Measurements from ENCODE around the gene KLHL29.

DNA sequence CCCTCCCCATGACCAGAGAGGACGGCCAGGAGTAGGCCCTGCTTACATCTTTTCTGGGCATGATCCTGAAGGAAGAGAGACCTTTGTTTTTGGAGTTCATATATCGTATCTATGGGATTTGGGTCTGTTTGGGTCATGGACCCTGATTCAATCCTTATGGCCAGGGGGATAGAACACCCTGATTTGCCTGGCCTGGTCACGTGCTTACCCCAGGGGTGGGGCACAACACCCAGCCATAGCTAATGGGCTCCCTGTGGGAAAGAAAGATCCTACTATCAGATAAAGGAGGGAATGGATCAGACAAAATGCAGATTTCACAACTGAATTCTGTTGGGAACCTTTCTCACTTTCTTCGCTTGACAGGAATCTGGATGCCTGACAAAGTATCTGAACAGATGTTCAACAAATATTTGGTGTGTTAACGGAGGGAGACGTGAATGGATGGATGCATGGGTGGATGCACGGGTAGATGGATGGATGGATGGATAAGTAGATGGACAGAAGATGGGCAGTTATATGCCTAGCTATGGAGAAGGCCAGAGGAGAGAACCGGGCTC is 155.9 kb downstream of the KLHL29 start:
- TF ChIP-seq, protein P1, sequence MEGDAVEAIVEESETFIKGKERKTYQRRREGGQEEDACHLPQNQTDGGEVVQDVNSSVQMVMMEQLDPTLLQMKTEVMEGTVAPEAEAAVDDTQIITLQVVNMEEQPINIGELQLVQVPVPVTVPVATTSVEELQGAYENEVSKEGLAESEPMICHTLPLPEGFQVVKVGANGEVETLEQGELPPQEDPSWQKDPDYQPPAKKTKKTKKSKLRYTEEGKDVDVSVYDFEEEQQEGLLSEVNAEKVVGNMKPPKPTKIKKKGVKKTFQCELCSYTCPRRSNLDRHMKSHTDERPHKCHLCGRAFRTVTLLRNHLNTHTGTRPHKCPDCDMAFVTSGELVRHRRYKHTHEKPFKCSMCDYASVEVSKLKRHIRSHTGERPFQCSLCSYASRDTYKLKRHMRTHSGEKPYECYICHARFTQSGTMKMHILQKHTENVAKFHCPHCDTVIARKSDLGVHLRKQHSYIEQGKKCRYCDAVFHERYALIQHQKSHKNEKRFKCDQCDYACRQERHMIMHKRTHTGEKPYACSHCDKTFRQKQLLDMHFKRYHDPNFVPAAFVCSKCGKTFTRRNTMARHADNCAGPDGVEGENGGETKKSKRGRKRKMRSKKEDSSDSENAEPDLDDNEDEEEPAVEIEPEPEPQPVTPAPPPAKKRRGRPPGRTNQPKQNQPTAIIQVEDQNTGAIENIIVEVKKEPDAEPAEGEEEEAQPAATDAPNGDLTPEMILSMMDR (conservative IDR thresholded peaks at IDR 0.05; ENCODE audit: low read depth, low read length) = no peak
- TF ChIP-seq EZH2 (IDR thresholded peaks at IDR 0.05; ENCODE audit: low read length, unreplicated experiment) (no peak), EZH2phosphoT487 (IDR thresholded peaks at IDR 0.05; ENCODE audit: borderline replicate concordance, low read length) (no peak)
